Measurements from ENCODE around the gene RORC. TPM values are rescaled to one million over a fixed set of nuclear protein-coding genes. Genes with fewer than 3 reads are reported as not detected.

RORC gene
- total and polyA plus RNA-seq, 4 donors, result 0.10 to 1.6 (median 0.24) TPM; not detected in 1

GRCh38 chr1:151853411-151853943 lies 21.9 kb upstream of the RORC start, which contains the start of gene THEM5:
Gene THEM5 (minus strand): TSS chr1:151853712. CDS start chr1:151853565, 147 bp downstream.
- 80 to 89% methylated on average over 5 of the region's 5 CpGs for WGBS, 2 donors
- Histone ChIP-seq H3K27me3 (ENCODE audit: control insufficient read depth in 1 of 2, insufficient read depth in 2 of 2, low read length in 1 of 2) (no peaks in the 10 kb centered on the region), H3K9me3 (ENCODE audit: control insufficient read depth, low read length) (no peaks in the 10 kb centered on the region), H3K4me1 (ENCODE audit: control insufficient read depth in 1 of 2, insufficient read depth in 2 of 2, low read length in 2 of 2) (no peaks in the 10 kb centered on the region), H3K36me3 (ENCODE audit: control insufficient read depth in 1 of 2, insufficient read depth in 2 of 2, low read length in 1 of 2) (no peaks in the 10 kb centered on the region), H3K4me3 (ENCODE audit: low read length in 2 of 2) (no peak within 1 kb of the TSS), H3K27ac (ENCODE audit: low read depth in 1 of 2, low read length in 2 of 2) (no peak within 1 kb of the TSS)
- ATAC-seq (ENCODE audit: low FRiP score) (no peak), DNase-seq (no peak)
- intact Hi-C loops (cut with DNase I), result no loop called here

GRCh38 chr1:151852733-151853132 lies 21.1 kb upstream of the RORC start:
- no peak overlapping the region for H3K4me3 ChIP-seq (ENCODE audit: low read length in 2 of 2)
- DNase-seq (no peak), ATAC-seq (ENCODE audit: low FRiP score) (no peak)
- H3K36me3 ChIP-seq (ENCODE audit: control insufficient read depth in 1 of 2, insufficient read depth in 2 of 2, low read length in 1 of 2), result no peaks in the 10 kb centered on the region
- no peaks in the 10 kb centered on the region for H3K27me3 ChIP-seq (ENCODE audit: control insufficient read depth in 1 of 2, insufficient read depth in 2 of 2, low read length in 1 of 2)
- no peaks in the 10 kb centered on the region for H3K9me3 ChIP-seq (ENCODE audit: control insufficient read depth, low read length)
- 94 to 95% methylated on average over 4 of the region's 4 CpGs for WGBS, 2 donors
- no peak overlapping the region for H3K27ac ChIP-seq (ENCODE audit: low read depth in 1 of 2, low read length in 2 of 2)
- no peaks in the 10 kb centered on the region for H3K4me1 ChIP-seq (ENCODE audit: control insufficient read depth in 1 of 2, insufficient read depth in 2 of 2, low read length in 2 of 2)
- intact Hi-C loops (cut with DNase I), result no loop called here

- Histone ChIP-seq H3K4me1 (ENCODE audit: control insufficient read depth in 1 of 2, insufficient read depth in 2 of 2, low read length in 2 of 2) (no peaks in the 10 kb centered on the region), H3K36me3 (ENCODE audit: control insufficient read depth in 1 of 2, insufficient read depth in 2 of 2, low read length in 1 of 2) (no peaks in the 10 kb centered on the region), H3K4me3 (ENCODE audit: low read length in 2 of 2) (no peak overlapping the region), H3K27ac (ENCODE audit: low read depth in 1 of 2, low read length in 2 of 2) (no peak overlapping the region), H3K27me3 (ENCODE audit: control insufficient read depth in 1 of 2, insufficient read depth in 2 of 2, low read length in 1 of 2) (no peaks in the 10 kb centered on the region), H3K9me3 (ENCODE audit: control insufficient read depth, low read length) (no peaks in the 10 kb centered on the region)
- ATAC-seq (ENCODE audit: low FRiP score), result no peak
- intact Hi-C loops (cut with DNase I), result no loop called here
- 82 to 83% methylated on average over 8 of the region's 8 CpGs for WGBS, 2 donors
- DNase-seq, result no peak
Measured at GRCh38 chr1:151851886-151852285, 20.3 kb upstream of the RORC start.

GRCh38 chr1:151849871-151850270 lies 18.3 kb upstream of the RORC start:
- no peaks in the 10 kb centered on the region for H3K27me3 ChIP-seq (ENCODE audit: control insufficient read depth in 1 of 2, insufficient read depth in 2 of 2, low read length in 1 of 2)

GRCh38 chr1:151849126-151849525 lies 17.5 kb upstream of the RORC start:
- Histone ChIP-seq H3K4me1 (ENCODE audit: control insufficient read depth in 1 of 2, insufficient read depth in 2 of 2, low read length in 2 of 2) (no peaks in the 10 kb centered on the region), H3K27me3 (ENCODE audit: control insufficient read depth in 1 of 2, insufficient read depth in 2 of 2, low read length in 1 of 2) (no peaks in the 10 kb centered on the region), H3K27ac (ENCODE audit: low read depth in 1 of 2, low read length in 2 of 2) (no peak overlapping the region), H3K4me3 (ENCODE audit: low read length in 2 of 2) (no peak overlapping the region), H3K9me3 (ENCODE audit: control insufficient read depth, low read length) (no peaks in the 10 kb centered on the region), H3K36me3 (ENCODE audit: control insufficient read depth in 1 of 2, insufficient read depth in 2 of 2, low read length in 1 of 2) (no peaks in the 10 kb centered on the region)
- ATAC-seq (ENCODE audit: low FRiP score), result no peak
- 21 to 22% methylated on average over 3 of the region's 3 CpGs for WGBS, 2 donors
- intact Hi-C loops (cut with DNase I), result no loop called here
- DNase-seq, result no peak

More at GRCh38 chr1:151849871-151850270, 18.3 kb upstream of the RORC start:
- no peak overlapping the region for H3K4me3 ChIP-seq (ENCODE audit: low read length in 2 of 2)
- ATAC-seq (ENCODE audit: low FRiP score) (no peak), DNase-seq (no peak)
- H3K9me3 ChIP-seq (ENCODE audit: control insufficient read depth, low read length), result no peaks in the 10 kb centered on the region
- H3K4me1 ChIP-seq (ENCODE audit: control insufficient read depth in 1 of 2, insufficient read depth in 2 of 2, low read length in 2 of 2), result no peaks in the 10 kb centered on the region
- intact Hi-C loops (cut with DNase I), result no loop called here
- H3K36me3 ChIP-seq (ENCODE audit: control insufficient read depth in 1 of 2, insufficient read depth in 2 of 2, low read length in 1 of 2), result no peaks in the 10 kb centered on the region
- H3K27ac ChIP-seq (ENCODE audit: low read depth in 1 of 2, low read length in 2 of 2), result no peak overlapping the region

GRCh38 chr1:151847867-151848596 lies 16.4 kb upstream of the RORC start:
- no peak overlapping the region for H3K27ac ChIP-seq (ENCODE audit: low read depth in 1 of 2, low read length in 2 of 2)
- WGBS, 2 donors, result 58 to 69% methylated on average over 11 of the region's 11 CpGs
- H3K36me3 ChIP-seq (ENCODE audit: control insufficient read depth in 1 of 2, insufficient read depth in 2 of 2, low read length in 1 of 2), result no peaks in the 10 kb centered on the region
- intact Hi-C loops (cut with DNase I), result no loop called here
- H3K27me3 ChIP-seq (ENCODE audit: control insufficient read depth in 1 of 2, insufficient read depth in 2 of 2, low read length in 1 of 2), result no peaks in the 10 kb centered on the region
- DNase-seq (no peak), ATAC-seq (ENCODE audit: low FRiP score) (peak; percentile 12)
- H3K4me1 ChIP-seq (ENCODE audit: control insufficient read depth in 1 of 2, insufficient read depth in 2 of 2, low read length in 2 of 2), result no peaks in the 10 kb centered on the region
- H3K9me3 ChIP-seq (ENCODE audit: control insufficient read depth, low read length), result no peaks in the 10 kb centered on the region
- H3K4me3 ChIP-seq (ENCODE audit: low read length in 2 of 2), result no peak overlapping the region

GRCh38 chr1:151846686-151847237 lies 15.2 kb upstream of the RORC start:
- no peaks in the 10 kb centered on the region for H3K9me3 ChIP-seq (ENCODE audit: control insufficient read depth, low read length)
- WGBS, 2 donors, result 87 to 88% methylated on average over 8 of the region's 8 CpGs
- intact Hi-C loops (cut with DNase I), result no loop called here

GRCh38 chr1:151846062-151846568 lies 14.5 kb upstream of the RORC start:
- no peak overlapping the region for H3K4me3 ChIP-seq (ENCODE audit: low read length in 2 of 2)
- no peaks in the 10 kb centered on the region for H3K27me3 ChIP-seq (ENCODE audit: control insufficient read depth in 1 of 2, insufficient read depth in 2 of 2, low read length in 1 of 2)
- no peaks in the 10 kb centered on the region for H3K4me1 ChIP-seq (ENCODE audit: control insufficient read depth in 1 of 2, insufficient read depth in 2 of 2, low read length in 2 of 2)
- intact Hi-C loops (cut with DNase I), result no loop called here
- no peaks in the 10 kb centered on the region for H3K36me3 ChIP-seq (ENCODE audit: control insufficient read depth in 1 of 2, insufficient read depth in 2 of 2, low read length in 1 of 2)
- 39 to 47% methylated on average over 6 of the region's 6 CpGs for whole genome bisulfite sequencing, 2 donors
- DNase-seq, result no peak
- H3K27ac ChIP-seq (ENCODE audit: low read depth in 1 of 2, low read length in 2 of 2), result no peak overlapping the region
- H3K9me3 ChIP-seq (ENCODE audit: control insufficient read depth, low read length), result no peaks in the 10 kb centered on the region
- no peak for ATAC-seq (ENCODE audit: low FRiP score)

More at GRCh38 chr1:151846686-151847237, 15.2 kb upstream of the RORC start:
- DNase-seq (no peak), ATAC-seq (ENCODE audit: low FRiP score) (no peak)
- no peaks in the 10 kb centered on the region for H3K4me1 ChIP-seq (ENCODE audit: control insufficient read depth in 1 of 2, insufficient read depth in 2 of 2, low read length in 2 of 2)
- H3K36me3 ChIP-seq (ENCODE audit: control insufficient read depth in 1 of 2, insufficient read depth in 2 of 2, low read length in 1 of 2), result no peaks in the 10 kb centered on the region
- H3K27ac ChIP-seq (ENCODE audit: low read depth in 1 of 2, low read length in 2 of 2), result no peak overlapping the region
- H3K27me3 ChIP-seq (ENCODE audit: control insufficient read depth in 1 of 2, insufficient read depth in 2 of 2, low read length in 1 of 2), result no peaks in the 10 kb centered on the region
- no peak overlapping the region for H3K4me3 ChIP-seq (ENCODE audit: low read length in 2 of 2)

- no peak for DNase-seq
- Histone ChIP-seq H3K9me3 (ENCODE audit: control insufficient read depth, low read length) (no peaks in the 10 kb centered on the region), H3K4me1 (ENCODE audit: control insufficient read depth in 1 of 2, insufficient read depth in 2 of 2, low read length in 2 of 2) (no peaks in the 10 kb centered on the region), H3K27ac (ENCODE audit: low read depth in 1 of 2, low read length in 2 of 2) (no peak overlapping the region), H3K36me3 (ENCODE audit: control insufficient read depth in 1 of 2, insufficient read depth in 2 of 2, low read length in 1 of 2) (no peaks in the 10 kb centered on the region), H3K27me3 (ENCODE audit: control insufficient read depth in 1 of 2, insufficient read depth in 2 of 2, low read length in 1 of 2) (no peaks in the 10 kb centered on the region), H3K4me3 (ENCODE audit: low read length in 2 of 2) (no peak overlapping the region)
- 85 to 89% methylated on average over 2 of the region's 2 CpGs for WGBS, 2 donors
- ATAC-seq (ENCODE audit: low FRiP score), result no peak
- intact Hi-C loops (cut with DNase I), result no loop called here
Measured at GRCh38 chr1:151843398-151843797, 11.8 kb upstream of the RORC start.

Data from aorta (tissue), 5 donors.